AG09309 (cell line): Measurements from ENCODE around the gene ZNF660.
"Not testable (repeated sequence)": the region's sequence is repeated elsewhere in the genome, so short reads cannot be mapped to it uniquely, and the experiment has no call there.

Experiments
- DNase-seq: peaks from one replicate; pipeline ENCODE4 v3.0.0-alpha.2; 2010; ENCODE audit warnings: low read depth
- H3K4me3 ChIP-seq: 2 replicates; pipeline ENCODE4 v1.5.1; 2011; ENCODE audit warnings: mild to moderate bottlenecking, low read depth, low read length, moderate library complexity; ENCODE audit not compliant: control insufficient read depth
- TF ChIP-seq, protein P1 (sequence below): IDR thresholded peaks from 2 replicates; pipeline ENCODE4 v1.5.1; 2011; ENCODE audit warnings: mild to moderate bottlenecking, low read depth, low read length, inconsistent platforms; ENCODE audit not compliant: insufficient read depth, control insufficient read depth; ENCODE audit errors: missing control alignments

ZNF660 gene

DNA sequence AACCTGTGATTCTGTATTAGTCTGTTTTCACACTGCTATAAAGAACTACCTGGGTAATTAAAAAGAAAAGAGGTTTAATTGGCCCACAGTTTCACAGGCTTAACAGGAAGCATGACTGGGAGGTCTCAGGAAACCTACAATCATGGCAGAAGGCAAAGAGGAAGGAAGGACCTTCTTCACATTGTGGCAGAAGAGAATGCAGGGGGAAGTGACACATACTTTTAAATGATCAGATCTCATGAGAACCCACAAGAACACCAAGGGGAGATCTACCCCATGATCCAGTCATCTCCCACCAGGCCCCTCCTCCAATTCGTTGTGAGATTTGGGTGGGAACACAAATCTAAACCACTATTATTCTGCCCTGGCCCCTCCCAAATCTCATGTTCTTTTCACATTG is 23.7 kb upstream of the ZNF660 start:
- TF ChIP-seq, protein P1, sequence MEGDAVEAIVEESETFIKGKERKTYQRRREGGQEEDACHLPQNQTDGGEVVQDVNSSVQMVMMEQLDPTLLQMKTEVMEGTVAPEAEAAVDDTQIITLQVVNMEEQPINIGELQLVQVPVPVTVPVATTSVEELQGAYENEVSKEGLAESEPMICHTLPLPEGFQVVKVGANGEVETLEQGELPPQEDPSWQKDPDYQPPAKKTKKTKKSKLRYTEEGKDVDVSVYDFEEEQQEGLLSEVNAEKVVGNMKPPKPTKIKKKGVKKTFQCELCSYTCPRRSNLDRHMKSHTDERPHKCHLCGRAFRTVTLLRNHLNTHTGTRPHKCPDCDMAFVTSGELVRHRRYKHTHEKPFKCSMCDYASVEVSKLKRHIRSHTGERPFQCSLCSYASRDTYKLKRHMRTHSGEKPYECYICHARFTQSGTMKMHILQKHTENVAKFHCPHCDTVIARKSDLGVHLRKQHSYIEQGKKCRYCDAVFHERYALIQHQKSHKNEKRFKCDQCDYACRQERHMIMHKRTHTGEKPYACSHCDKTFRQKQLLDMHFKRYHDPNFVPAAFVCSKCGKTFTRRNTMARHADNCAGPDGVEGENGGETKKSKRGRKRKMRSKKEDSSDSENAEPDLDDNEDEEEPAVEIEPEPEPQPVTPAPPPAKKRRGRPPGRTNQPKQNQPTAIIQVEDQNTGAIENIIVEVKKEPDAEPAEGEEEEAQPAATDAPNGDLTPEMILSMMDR = no peak
- no peak overlapping the region for H3K4me3 ChIP-seq
- DNase-seq = no peak

DNA sequence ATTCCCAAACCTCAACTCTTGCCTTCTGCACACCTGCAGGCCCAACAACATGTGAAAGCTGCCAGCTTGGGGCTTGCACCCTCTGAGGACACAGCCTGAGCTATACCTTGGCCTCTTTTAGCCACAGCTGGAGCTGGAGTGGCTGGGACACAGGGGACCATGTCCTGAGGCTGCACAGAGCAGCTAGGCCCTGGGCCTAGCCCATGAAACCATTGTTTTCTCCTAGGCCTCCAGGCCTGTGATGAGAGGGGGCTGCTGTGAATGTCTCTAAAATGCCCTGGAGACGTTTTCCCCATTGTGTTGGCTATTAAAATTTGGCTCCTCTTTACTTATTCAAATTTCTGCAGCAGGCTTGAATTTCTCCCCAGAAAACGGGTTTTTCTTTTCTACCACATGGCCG is 22.6 kb upstream of the ZNF660 start:
- DNase-seq = no peak
- TF ChIP-seq, protein P1 = no peak
- no peak overlapping the region for H3K4me3 ChIP-seq

DNA sequence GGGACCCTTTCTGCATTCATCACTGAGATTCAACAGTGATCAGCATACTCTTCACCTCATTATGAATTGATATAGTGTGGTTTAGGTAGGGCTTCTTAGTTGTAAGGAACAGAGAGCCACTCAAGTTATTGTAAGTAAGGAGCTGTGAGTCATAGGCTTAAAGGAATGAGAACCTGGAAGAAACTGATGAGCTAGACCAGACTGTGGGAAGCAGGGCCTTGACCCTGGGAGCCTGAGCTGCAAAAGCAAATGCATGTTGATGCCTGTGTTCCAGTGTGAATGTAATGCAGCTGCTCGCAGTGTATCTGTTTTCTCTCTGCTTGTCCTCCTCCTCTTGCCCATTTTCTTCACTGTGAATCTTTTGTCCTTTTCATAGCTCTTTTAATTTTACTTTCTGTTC is 16.2 kb upstream of the ZNF660 start:
- TF ChIP-seq, protein P1 = no peak
- DNase-seq = no peak
- no peak overlapping the region for H3K4me3 ChIP-seq

DNA sequence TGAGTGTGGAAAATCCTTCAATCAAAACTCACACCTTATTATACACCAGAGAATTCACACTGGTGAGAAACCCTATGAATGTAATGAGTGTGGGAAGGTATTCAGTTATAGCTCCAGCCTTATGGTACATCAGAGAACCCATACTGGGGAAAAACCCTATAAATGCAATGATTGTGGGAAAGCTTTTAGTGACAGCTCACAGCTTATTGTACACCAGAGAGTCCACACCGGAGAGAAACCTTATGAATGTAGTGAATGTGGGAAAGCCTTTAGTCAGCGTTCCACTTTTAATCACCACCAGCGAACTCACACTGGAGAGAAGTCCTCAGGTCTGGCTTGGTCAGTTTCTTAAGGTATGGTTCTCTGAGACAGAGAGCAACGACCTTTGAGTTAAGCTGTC is 13.7 kb upstream of the ZNF660 start:
- H3K4me3 ChIP-seq = no peak overlapping the region
- TF ChIP-seq, protein P1 = no peak
- no peak for DNase-seq

DNA sequence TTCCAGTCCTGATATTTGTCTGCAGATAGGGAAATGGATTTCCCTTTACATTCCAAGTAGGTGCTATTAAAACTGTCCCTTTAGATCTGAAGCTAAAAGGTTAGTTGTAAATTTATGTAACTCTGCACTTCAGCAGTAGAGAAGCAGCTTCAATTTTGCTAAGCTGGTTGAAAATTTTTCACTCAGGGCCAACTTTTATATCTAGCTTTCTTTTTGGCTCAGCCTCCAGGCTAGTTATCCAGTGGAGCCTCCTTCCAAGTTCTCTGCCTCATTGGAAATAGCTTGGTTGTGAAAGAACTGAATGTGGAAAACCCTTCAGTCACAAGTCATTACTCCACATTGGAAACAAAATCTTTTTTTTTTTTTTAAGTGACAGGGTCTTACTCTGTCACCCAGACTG is 8.2 kb upstream of the ZNF660 start:
- no peak overlapping the region for H3K4me3 ChIP-seq
- TF ChIP-seq, protein P1 = no peak

DNA sequence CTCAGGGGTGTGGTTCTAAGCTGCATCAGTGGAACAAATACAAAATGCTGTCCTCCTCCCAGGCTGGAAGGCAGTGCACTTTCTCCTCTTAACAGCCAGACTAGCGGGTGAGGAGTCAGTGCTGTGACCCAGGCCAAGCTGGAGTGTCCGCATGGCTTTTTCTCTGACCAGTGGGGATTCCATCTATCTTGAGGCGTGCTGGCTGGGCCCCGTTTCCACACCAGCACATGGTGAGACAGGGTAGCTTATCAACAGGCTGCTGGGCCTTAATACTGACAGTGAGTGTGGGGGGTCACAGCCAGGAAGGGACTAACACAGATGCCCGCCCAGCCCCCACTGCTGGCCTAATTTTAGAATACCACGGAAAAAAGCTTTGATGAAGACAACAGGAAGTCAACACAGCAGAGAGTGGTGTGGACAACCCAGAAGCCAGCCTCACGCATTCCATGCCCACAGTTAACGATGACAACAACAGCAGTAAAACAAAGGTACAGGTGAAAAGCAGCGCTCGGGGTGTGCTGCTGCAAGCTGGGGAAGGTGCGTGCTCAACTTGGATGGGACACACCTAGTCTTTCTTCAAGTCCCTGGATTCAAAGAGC is 7.3 kb upstream of the ZNF660 start:
- not testable (repeated sequence) for H3K4me3 ChIP-seq, DNase-seq

More for the DNA sequence above, 8.2 kb upstream of the ZNF660 start:
- no peak for DNase-seq

DNA sequence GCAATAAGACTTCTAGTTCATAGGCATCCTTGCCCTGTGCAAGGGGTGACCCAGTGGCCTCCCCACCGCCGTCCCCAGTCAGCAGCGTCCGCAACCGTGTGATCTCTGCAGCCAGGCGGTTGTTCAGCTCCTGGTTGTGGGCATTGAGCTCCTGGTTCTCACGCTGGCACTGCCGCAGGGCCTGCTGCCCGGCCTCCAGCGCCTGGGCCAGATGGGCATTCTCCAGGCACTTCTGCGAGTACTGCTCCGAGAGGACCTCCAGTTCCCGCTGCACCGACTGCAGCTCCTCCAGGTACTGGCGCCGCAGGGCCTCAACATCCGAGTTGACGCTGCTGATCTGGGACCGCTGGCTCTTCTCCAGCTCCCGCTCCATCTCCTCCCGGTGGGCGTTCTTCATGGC is 6.4 kb upstream of the ZNF660 start:
- not testable (repeated sequence) for DNase-seq

GRCh38 chr3:44578924-44579515 is 5.7 kb upstream of the ZNF660 start:
- not testable (repeated sequence) for H3K4me3 ChIP-seq, DNase-seq

More for the DNA sequence above, 6.4 kb upstream of the ZNF660 start:
- not testable (repeated sequence) for H3K4me3 ChIP-seq

GRCh38 chr3:44579749-44580148 is 5.0 kb upstream of the ZNF660 start:
- not testable (repeated sequence) for H3K4me3 ChIP-seq, DNase-seq

DNA sequence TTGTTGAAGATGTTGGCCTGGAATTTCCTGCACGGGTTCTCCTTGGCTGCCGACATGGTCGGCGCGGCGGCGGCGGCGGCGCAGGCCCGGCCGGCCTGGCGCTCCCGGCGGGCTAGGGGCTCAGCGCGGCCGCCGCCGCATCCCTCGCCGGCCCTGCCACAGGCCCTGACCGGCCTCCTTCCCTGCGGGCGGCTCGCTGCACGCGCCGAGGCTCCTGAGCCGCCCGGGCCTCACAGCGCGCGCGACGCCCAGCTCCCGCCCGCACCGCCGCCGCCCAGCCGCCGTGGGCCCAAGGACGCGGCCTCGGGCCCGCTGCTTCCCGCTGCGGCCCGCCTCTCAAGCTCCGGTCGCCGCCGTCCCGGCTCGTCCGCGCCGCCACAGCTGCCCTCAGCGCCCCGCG is 3.8 kb upstream of the ZNF660 start:
- H3K4me3 ChIP-seq = not testable (repeated sequence)

More for the DNA sequence above, 3.8 kb upstream of the ZNF660 start:
- DNase-seq = not testable (repeated sequence)
